Gastrocnemius medialis (tissue), 4 donors: ENCODE results near the gene ANKRD7. TPM values are rescaled to one million over a fixed set of nuclear protein-coding genes. Genes with fewer than 3 reads are reported as not detected.

Source experiments
- ATAC-seq, 2 donors: fragments of 150-250 bp; one replicate each; pipeline ENCODE4 v1.9.1; 2016
- DNase-seq, 2 donors: peaks; one replicate each; pipeline ENCODE4 v3.0.0-alpha.2; 2019
- H3K27ac ChIP-seq, 4 donors: fragments of 200-600 bp; sonication (generic); 1 replicate in 1 of 4; 2 replicates in 3 of 4; pipeline ENCODE4 v1.5.1; 2016 to 2018; ENCODE audit warnings: mild to moderate bottlenecking in 2 of 4, moderate library complexity in 1 of 4
- H3K27me3 ChIP-seq, 3 donors: fragments of 200-600 bp; sonication (generic) in 2 of 3; 1 replicate in 1 of 3; 2 replicates in 2 of 3; pipeline versions ENCODE4 v1.5.1 to v1.6.0; 2016 to 2019; ENCODE audit warnings: mild to moderate bottlenecking in 1 of 3, moderate library complexity in 1 of 3
- H3K36me3 ChIP-seq, 2 donors: fragments of 200-600 bp; sonication (generic) in 1 of 2; one replicate each; pipeline ENCODE4 v1.5.1; 2017 to 2018
- H3K4me1 ChIP-seq, 2 donors: fragments of 200-600 bp; sonication (generic) in 1 of 2; one replicate each; pipeline ENCODE4 v1.5.1; 2016 to 2017; ENCODE audit warnings: mild to moderate bottlenecking in 2 of 2
- H3K4me3 ChIP-seq, 4 donors: fragments of 200-600 bp; sonication (generic) in 3 of 4; 1 replicate in 1 of 4; 2 replicates in 3 of 4; pipeline ENCODE4 v1.5.1; 2016 to 2019; ENCODE audit warnings: mild to moderate bottlenecking in 2 of 4
- H3K9me3 ChIP-seq, 3 donors: fragments of 200-600 bp; sonication (generic) in 2 of 3; 1 replicate in 1 of 3; 2 replicates in 2 of 3; pipeline ENCODE4 v1.5.1; 2016 to 2019
- POLR2A ChIP-seq, 2 donors: fragments of 450-650 bp; IDR thresholded peaks; one replicate each; pipeline ENCODE4 v1.6.1; 2017; ENCODE audit warnings: antibody characterized with exemption in 2 of 2, mild to moderate bottlenecking in 2 of 2, moderate library complexity in 2 of 2
- in situ Hi-C, 4 donors: fragments of 200-750 bp; cut with MboI; loops; one replicate each; pipeline versions ENCODE4 v1.15.0 to v1.8.0; 2017; ENCODE audit warnings: low sequenced_read_pairs in 4 of 4
- intact Hi-C: fragments of 100-400 bp; cut with DNase I; formaldehyde crosslinking; loops from one replicate; pipeline ENCODE4 v1.15.1; 2023; ENCODE audit warnings: low total_unique reads
- total RNA-seq, 4 donors: library from RNA; depleted of rRNA; stranded (reverse); fragments of >200 nt; gene quantifications; one replicate each; pipeline versions ENCODE4 v1.1.0 to v1.2.3, GENCODE V29; 2016
- TF ChIP-seq, protein P1 (sequence below), 5 experiments: fragments of 450-650 bp in 3 of 5; fragments of 200-600 bp in 2 of 5; sonication (generic) in 2 of 5; IDR thresholded peaks in 4 of 5; conservative IDR thresholded peaks in 1 of 5; 1 replicate in 4 of 5; 2 replicates in 1 of 5; pipeline ENCODE4 v1.5.1; 2016 to 2019; ENCODE audit warnings: antibody characterized with exemption in 5 of 5, mild to moderate bottlenecking in 3 of 5, moderate library complexity in 3 of 5

ANKRD7 gene
- total RNA-seq, 4 donors from 2014 or later = 0.27 TPM; not detected in 3

DNA sequence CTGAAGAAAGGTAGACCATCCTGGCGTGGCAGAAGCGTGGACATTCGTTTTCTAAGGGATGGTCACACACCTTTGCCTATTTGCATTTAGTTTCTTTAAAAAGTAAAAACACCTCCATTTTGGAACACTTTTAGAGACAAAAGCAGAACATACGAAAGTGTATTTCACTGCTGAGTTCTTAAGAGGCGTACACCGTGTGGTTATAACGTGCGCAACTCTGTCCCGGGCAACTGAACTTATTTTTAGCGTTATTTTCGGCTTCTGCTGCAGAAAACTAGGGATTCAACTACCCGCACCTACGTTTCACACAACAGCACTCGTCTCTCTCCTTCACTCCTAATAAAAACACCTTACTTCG is 41.1 kb upstream of the ANKRD7 start:
- DNase-seq = no peak
- Histone ChIP-seq H3K36me3 (peaks cover 0 to 8% of the 10 kb centered on the region in 2 donors), H3K4me3 (peak overlapping the region; percentile 82 to 99 (median 94)), H3K4me1 (peaks cover 19 to 29% of the 10 kb centered on the region in 2 donors), H3K27me3 (no peaks in the 10 kb centered on the region), H3K27ac (peak overlapping the region; percentile 88 to 94 (median 92)), H3K9me3 (no peaks in the 10 kb centered on the region)
- intact Hi-C loops (no loop called here), in situ Hi-C loops (no loop called here)
- TF ChIP-seq, protein P1, sequence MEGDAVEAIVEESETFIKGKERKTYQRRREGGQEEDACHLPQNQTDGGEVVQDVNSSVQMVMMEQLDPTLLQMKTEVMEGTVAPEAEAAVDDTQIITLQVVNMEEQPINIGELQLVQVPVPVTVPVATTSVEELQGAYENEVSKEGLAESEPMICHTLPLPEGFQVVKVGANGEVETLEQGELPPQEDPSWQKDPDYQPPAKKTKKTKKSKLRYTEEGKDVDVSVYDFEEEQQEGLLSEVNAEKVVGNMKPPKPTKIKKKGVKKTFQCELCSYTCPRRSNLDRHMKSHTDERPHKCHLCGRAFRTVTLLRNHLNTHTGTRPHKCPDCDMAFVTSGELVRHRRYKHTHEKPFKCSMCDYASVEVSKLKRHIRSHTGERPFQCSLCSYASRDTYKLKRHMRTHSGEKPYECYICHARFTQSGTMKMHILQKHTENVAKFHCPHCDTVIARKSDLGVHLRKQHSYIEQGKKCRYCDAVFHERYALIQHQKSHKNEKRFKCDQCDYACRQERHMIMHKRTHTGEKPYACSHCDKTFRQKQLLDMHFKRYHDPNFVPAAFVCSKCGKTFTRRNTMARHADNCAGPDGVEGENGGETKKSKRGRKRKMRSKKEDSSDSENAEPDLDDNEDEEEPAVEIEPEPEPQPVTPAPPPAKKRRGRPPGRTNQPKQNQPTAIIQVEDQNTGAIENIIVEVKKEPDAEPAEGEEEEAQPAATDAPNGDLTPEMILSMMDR (IDR thresholded peaks at IDR 0.05 in 4 of 5, conservative IDR thresholded peaks at IDR 0.05 in 1 of 5) = no peak
- no peak for TF ChIP-seq POLR2A (IDR thresholded peaks at IDR 0.05)
- peak; percentile 43 to 45 for ATAC-seq

DNA sequence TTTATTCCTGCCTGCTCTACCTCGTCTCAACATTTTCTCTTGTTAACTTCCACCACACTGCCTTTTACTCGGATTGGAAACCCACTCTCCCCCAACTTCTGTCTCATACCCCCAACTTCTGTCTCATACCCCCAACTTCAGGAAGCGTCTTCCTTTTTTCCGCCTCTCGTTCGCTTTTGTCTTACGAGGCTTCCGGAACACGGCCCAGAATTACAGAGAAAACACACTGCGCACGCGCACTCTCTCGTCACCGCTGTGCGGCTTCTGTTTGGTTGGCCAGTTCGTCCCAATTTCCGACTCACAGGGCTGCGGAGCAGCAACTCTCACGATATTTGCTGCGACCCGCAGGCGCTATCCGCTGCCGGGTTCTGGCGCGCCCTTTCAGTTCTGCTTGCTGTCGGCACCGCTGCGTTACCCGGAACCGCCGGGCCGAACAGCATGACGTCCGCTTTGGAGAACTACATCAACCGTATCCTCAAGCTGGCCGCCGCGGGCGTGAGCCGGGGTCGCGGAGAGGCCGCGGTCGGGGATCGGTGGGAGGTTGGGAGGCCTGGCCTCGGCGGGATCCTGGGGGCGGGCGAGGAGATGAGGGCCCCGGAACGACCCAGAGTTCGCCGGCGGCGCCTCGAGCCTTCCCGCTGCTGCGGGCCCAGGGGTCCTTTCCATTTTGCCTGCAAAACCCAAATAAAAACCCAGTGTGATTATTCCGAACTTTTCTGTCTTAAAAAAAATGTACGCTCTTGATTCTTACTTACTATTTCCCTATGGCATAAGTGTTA is 40.5 kb upstream of the ANKRD7 start, which contains the start of gene LSM8:
TSS of gene LSM8 (plus strand) at position 379 of the 779 bp plus-strand sequence. CDS start at position 439, 60 bp downstream.
- Histone ChIP-seq H3K9me3 (no peaks in the 10 kb centered on the region), H3K4me1 (peaks cover 19 to 29% of the 10 kb centered on the region in 2 donors), H3K4me3 (peak within 1 kb of the TSS; percentile 82 to 99 (median 94)), H3K27me3 (no peaks in the 10 kb centered on the region), H3K27ac (peak within 1 kb of the TSS; percentile 88 to 94 (median 92)), H3K36me3 (peaks cover 0 to 13% of the 10 kb centered on the region in 2 donors)
- peak; percentile 99 for ATAC-seq
- DNase-seq = peak; percentile 95 to 96
- in situ Hi-C loops = no loop called here
- peak; percentile 71 to 82 for TF ChIP-seq POLR2A (IDR thresholded peaks at IDR 0.05)
- TF ChIP-seq, protein P1 (IDR thresholded peaks at IDR 0.05 in 4 of 5, conservative IDR thresholded peaks at IDR 0.05 in 1 of 5) = no peak
- intact Hi-C loops = no loop called here

DNA sequence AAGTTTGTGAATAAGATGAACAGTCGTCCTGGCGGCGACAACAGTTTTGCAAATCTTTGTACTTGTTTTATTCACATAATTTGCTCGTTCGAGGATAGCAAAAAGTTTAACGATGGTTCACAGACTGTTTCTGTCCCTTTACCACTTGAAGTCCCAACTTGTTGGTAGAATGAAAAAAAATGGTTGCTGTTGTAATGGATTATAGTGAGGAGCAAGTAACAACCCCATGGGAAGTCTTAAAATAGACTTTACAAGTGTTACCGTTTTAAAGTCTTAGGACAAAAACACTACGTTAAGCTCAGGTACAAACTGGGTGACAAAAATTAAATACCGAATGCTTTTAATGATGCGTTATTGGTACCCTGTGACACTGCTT is 40.0 kb upstream of the ANKRD7 start:
- TF ChIP-seq, protein P1 (IDR thresholded peaks at IDR 0.05 in 4 of 5, conservative IDR thresholded peaks at IDR 0.05 in 1 of 5) = no peak
- TF ChIP-seq POLR2A (IDR thresholded peaks at IDR 0.05) = no peak
- Histone ChIP-seq H3K9me3 (no peaks in the 10 kb centered on the region), H3K27ac (peak overlapping the region; percentile 88 to 94 (median 92)), H3K4me3 (peak overlapping the region; percentile 82 to 99 (median 94)), H3K27me3 (no peaks in the 10 kb centered on the region), H3K4me1 (peaks cover 19 to 29% of the 10 kb centered on the region in 2 donors), H3K36me3 (peaks cover 0 to 19% of the 10 kb centered on the region in 2 donors)
- in situ Hi-C loops = no loop called here
- ATAC-seq = no peak
- DNase-seq = no peak
- intact Hi-C loops = no loop called here

DNA sequence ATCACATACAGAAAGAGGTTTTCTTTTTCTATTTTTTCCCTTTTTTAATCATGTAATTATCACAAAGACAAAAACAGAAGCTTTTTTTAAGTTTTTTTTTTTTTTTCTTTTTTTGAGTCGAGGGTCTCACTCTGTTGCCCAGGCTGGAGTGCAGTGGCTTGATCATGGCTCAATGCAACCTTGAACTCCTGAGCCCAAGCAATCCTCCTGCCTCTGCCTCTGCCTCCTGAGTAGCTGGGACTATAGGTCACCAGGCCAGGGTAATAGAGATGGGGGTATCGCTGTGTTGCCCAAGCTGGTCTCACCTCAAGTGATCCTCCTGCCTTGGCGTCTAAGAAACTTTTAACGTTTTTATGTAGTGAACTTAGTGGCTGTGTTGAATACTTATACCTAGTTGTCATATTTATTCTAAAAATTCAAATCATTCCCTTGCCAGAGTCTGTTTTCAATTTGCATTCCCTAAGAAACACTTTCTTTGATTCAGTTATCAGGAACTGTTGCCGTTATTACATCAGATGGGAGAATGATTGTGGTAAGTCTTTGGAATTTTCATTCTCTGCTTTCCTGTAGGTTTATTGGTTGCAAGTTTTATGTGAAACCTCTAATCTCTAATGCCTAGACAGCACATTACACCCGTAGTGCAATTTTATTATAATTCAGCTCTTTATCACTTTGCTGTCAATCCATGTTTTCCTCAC is 39.2 kb upstream of the ANKRD7 start:
- H3K4me1 ChIP-seq = peaks cover 19 to 29% of the 10 kb centered on the region in 2 donors
- DNase-seq = no peak
- in situ Hi-C loops = no loop called here

More for the DNA sequence above, 39.2 kb upstream of the ANKRD7 start:
- peak overlapping the region; percentile 82 to 99 (median 94) for H3K4me3 ChIP-seq
- H3K27me3 ChIP-seq = no peaks in the 10 kb centered on the region
- ATAC-seq = no peak
- peak overlapping the region in 3 of 4 donors; percentile 91 to 94 (median 92) for H3K27ac ChIP-seq
- H3K36me3 ChIP-seq = peaks cover 0 to 27% of the 10 kb centered on the region in 2 donors
- H3K9me3 ChIP-seq = no peaks in the 10 kb centered on the region
- intact Hi-C loops = no loop called here
- no peak for TF ChIP-seq POLR2A (IDR thresholded peaks at IDR 0.05)
- TF ChIP-seq, protein P1 (IDR thresholded peaks at IDR 0.05 in 4 of 5, conservative IDR thresholded peaks at IDR 0.05 in 1 of 5) = no peak
